HG02981 (cell line): ENCODE measurements around the gene MYOG.

ENCODE experiments used
- ATAC-seq: cut with Tn5 transposase; IDR thresholded peaks from one replicate; pipeline ENCODE4 v1.9.1; 2021; ENCODE audit warnings: mild to moderate bottlenecking, moderate library complexity; ENCODE audit not compliant: unreplicated experiment

Gene MYOG

DNA sequence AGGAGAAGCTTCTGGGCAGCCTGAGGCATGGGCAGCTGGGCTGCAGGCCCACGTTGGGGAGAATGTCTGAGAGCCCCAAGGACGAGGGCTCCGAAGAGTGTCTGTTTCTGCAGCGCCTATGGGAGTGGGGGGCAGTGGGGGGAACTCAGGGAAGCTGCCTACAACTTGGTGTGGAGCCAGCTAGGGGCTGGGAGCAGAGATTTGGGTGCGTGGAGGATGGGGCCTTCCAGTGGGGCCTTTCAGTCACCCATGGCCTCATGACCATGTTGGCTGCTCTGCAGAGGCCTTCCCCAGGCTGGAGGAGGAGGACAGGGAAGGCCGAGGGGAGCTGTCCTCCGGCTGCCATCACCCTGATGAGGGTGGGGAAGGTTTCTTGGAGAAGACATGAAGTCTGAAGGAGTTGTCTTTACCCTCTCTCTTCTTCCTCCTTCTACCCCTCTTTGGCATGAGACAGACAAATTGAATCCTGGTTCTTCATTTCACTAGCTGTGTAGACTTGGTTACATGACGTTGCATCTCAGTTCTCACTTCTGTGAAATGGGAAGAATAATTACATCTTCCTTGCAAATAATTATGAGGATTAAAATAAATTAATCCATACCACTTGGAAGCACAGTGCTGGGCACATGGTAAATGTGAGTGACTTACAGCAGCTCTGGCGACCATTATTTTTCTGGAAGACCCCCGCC is 51.2 kb downstream of the MYOG start:
- ATAC-seq, result no peak

DNA sequence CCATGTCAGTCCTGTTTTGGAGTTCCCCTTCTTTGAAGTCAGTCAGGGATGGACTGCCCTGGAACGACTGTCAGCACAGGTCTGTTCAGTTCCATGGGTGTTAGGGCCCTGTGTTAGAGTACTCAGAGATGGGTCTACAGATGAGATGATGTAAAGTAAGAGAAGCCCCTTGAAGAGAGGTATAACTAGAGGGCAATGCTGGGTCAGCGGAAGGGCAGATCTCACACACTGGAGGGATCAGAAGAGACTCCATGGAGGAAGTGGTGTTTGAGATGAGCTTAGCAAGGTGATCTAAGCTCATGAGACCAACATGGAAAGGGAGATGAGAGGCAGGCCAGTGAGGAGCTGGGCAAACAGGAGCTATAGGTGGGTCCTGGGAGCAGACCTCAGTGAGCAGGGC is 51.9 kb downstream of the MYOG start:
- ATAC-seq, result no peak

DNA sequence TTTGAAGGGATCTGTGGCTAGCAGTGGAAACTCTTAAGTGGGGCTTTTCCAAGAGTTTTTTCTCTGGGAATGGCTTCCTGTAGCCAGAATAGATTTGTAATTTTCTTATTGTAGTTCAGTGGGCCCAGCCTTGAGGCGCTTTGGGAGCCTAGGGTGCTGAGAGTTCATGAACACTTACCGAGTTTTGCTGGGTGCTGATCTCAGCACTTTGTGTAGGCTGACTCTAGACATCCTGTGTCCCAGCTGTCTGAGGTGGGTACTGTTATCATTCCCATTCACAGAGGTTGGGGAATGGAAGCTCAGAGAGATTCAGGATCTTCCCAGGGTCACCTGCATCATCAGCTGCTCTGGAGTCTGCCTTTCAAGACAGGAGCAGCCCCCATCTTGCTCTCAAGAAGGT is 52.5 kb downstream of the MYOG start:
- ATAC-seq, result no peak
